K562 (cell line): ENCODE results near the gene C9orf50. TPM values are rescaled to one million over a fixed set of nuclear protein-coding genes. Genes with fewer than 3 reads are reported as not detected.

ENCODE experiments used
- ATAC-seq: fragments of 200-7000 bp; cut with Tn5 transposase; 3 replicates; pipeline ENCODE4 v1.9.1; 2020; ENCODE audit warnings: moderate library complexity
- BruUV-seq: library from RNA; stranded (reverse); fragments of 400-500 nt; replicated peaks from 2 replicates; lab custom pipeline; 2021; lab: Mats Ljungman, UMichigan
- CTCF ChIA-PET: fragments of 300-600 bp; formaldehyde crosslinking; extraction: SDS; loops from one replicate; lab custom pipeline; 2021; ENCODE audit warnings: low intra/inter-chr PET ratio; lab: Yijun Ruan, JAX
- POLR2A ChIA-PET: fragments of 300-600, 350-650 bp; sonication (Branson Sonifier 250); formaldehyde crosslinking; extraction: SDS; loops from one replicate; lab custom pipeline; 2021; ENCODE audit warnings: antibody characterized with exemption, inconsistent platforms; lab: Yijun Ruan, JAX
- DNase-seq, 4 experiments: peaks; one replicate each; pipeline versions ENCODE4 v3.0.0 to v3.0.0-alpha.2; 2011 to 2018; ENCODE audit warnings: low spot score in 3 of 4, mixed read lengths in 3 of 4; ENCODE audit errors: extremely low read depth in 1 of 4
- FAIRE-seq: peaks from 2 replicates; lab custom pipeline; 2011; peaks lifted over from hg19 to GRCh38; lab: Jason Lieb, UNC
- H2AFZ ChIP-seq: 2 replicates; pipeline ENCODE4 v1.6.0; 2011; ENCODE audit warnings: low read depth, low read length, control low read depth, inconsistent platforms
- H3K27ac ChIP-seq: fragments of 200-600 bp; 3 replicates; pipeline ENCODE4 v1.8.0; 2011; ENCODE audit warnings: low read depth, mild to moderate bottlenecking, control low read depth, inconsistent platforms, low read length, moderate library complexity, mixed read lengths; ENCODE audit errors: extremely low read depth
- H3K27me3 ChIP-seq, 2 experiments: fragments of 300-600 bp in 1 of 2; 2 replicates in 1 of 2; 3 replicates in 1 of 2; pipeline versions ENCODE4 v1.6.0 to v1.8.0; 2011; ENCODE audit warnings: inconsistent platforms in 2 of 2, low read length in 2 of 2, mild to moderate bottlenecking in 1 of 2, mixed read lengths in 1 of 2, moderate library complexity in 1 of 2; ENCODE audit not compliant: control insufficient read depth in 2 of 2, insufficient read depth in 2 of 2
- H3K36me3 ChIP-seq: fragments of 300-600 bp; 3 replicates; pipeline ENCODE4 v1.8.0; 2011; ENCODE audit warnings: mild to moderate bottlenecking, low read length, inconsistent platforms; ENCODE audit not compliant: control insufficient read depth, insufficient read depth
- H3K4me1 ChIP-seq, 2 experiments: fragments of 200-600 bp in 1 of 2; replicated peaks in 1 of 2; 2 replicates in 1 of 2; 3 replicates in 1 of 2; pipeline versions ENCODE4 v1.5.1 to v1.8.0; 2011; ENCODE audit warnings: inconsistent platforms in 2 of 2, low read length in 2 of 2, mild to moderate bottlenecking in 1 of 2, mixed read lengths in 1 of 2, moderate library complexity in 1 of 2; ENCODE audit not compliant: control insufficient read depth in 2 of 2, insufficient read depth in 2 of 2
- H3K4me2 ChIP-seq: 2 replicates; pipeline ENCODE4 v1.6.1; 2011; ENCODE audit warnings: low read length, control low read depth, inconsistent platforms, mixed read lengths; ENCODE audit not compliant: insufficient read depth
- H3K4me3 ChIP-seq: fragments of 200-600 bp; sonication (generic), shearing (Covaris generic); 2 replicates; pipeline ENCODE4 v1.5.1; 2016; ENCODE audit warnings: control low read depth, inconsistent platforms
- H3K79me2 ChIP-seq: fragments of 200-600 bp; 3 replicates; pipeline ENCODE4 v1.8.0; 2011; ENCODE audit warnings: low read length, inconsistent platforms; ENCODE audit not compliant: control insufficient read depth, insufficient read depth
- H3K9ac ChIP-seq, 2 experiments: 2 replicates each; pipeline versions ENCODE4 v1.6.0 to v1.6.1; 2011; ENCODE audit warnings: low read depth in 2 of 2, low read length in 2 of 2, control low read depth in 1 of 2, inconsistent platforms in 1 of 2, mild to moderate bottlenecking in 1 of 2, mixed read lengths in 1 of 2; ENCODE audit not compliant: insufficient read depth in 1 of 2
- H3K9me1 ChIP-seq: one replicate; pipeline ENCODE4 v1.6.0; 2011; ENCODE audit warnings: inconsistent platforms, mild to moderate bottlenecking, low read length, moderate library complexity; ENCODE audit not compliant: control insufficient read depth, insufficient read depth
- H3K9me3 ChIP-seq: replicated peaks from 2 replicates; pipeline ENCODE4 v1.5.1; 2011; ENCODE audit warnings: low read depth, low read length, inconsistent platforms; ENCODE audit not compliant: control insufficient read depth, insufficient read depth
- H4K20me1 ChIP-seq: replicated peaks from 2 replicates; pipeline ENCODE4 v1.6.1; 2011; ENCODE audit warnings: low read length, inconsistent platforms, mixed read lengths; ENCODE audit not compliant: control insufficient read depth, insufficient read depth
- E2F3 ChIP-seq: fragments of 250-450 bp; sonication (Bioruptor Pico); IDR thresholded peaks from 2 replicates; pipeline ENCODE4 v1.4.0; 2020; ENCODE audit warnings: mild to moderate bottlenecking
- ETV6 ChIP-seq, 3 experiments: fragments of 150-350 bp in 1 of 3; sonication (generic) in 1 of 3; formaldehyde crosslinking in 1 of 3; IDR thresholded peaks; 2 replicates each; pipeline versions ENCODE4 v1.6.1 to v1.8.0; 2014 to 2022; ENCODE audit warnings: borderline replicate concordance in 2 of 3, low read depth in 2 of 3, antibody characterized with exemption in 1 of 3, low read length in 1 of 3, mild to moderate bottlenecking in 1 of 3, missing genetic modification reagents in 1 of 3
- KLF1 ChIP-seq: fragments of 450-650 bp; IDR thresholded peaks from 2 replicates; pipeline ENCODE4 v1.6.1; 2016; ENCODE audit warnings: missing genetic modification characterization, missing compliant biosample characterization
- ZNF217 ChIP-seq: sonication (generic); formaldehyde crosslinking; IDR thresholded peaks from 2 replicates; pipeline ENCODE4 v1.8.0; 2022; ENCODE audit warnings: mild to moderate bottlenecking, missing genetic modification reagents
- ZNF239 ChIP-seq: fragments of 250-450 bp; sonication (Bioruptor Pico); IDR thresholded peaks from 2 replicates; pipeline ENCODE4 v1.4.0; 2020; ENCODE audit warnings: mild to moderate bottlenecking
- ZNF407 ChIP-seq: fragments of 450-650 bp; IDR thresholded peaks from 2 replicates; pipeline ENCODE4 v1.6.1; 2016; ENCODE audit warnings: low read depth
- ZNF644 ChIP-seq: fragments of 200-800 bp; sonication (Bioruptor generic); IDR thresholded peaks from 2 replicates; pipeline ENCODE4 v1.6.1; 2016; ENCODE audit warnings: low read depth, missing genetic modification characterization, missing compliant biosample characterization
- ZNF668 ChIP-seq: fragments of 250-450 bp; sonication (Bioruptor Pico); IDR thresholded peaks from 2 replicates; pipeline ENCODE4 v1.8.0; 2022; ENCODE audit warnings: mild to moderate bottlenecking, inconsistent platforms
- WGBS: fragments of 100-300 bp; shearing (Covaris generic); methylation state at CpG from one replicate; pipeline ENCODE4 v1.1.6; 2016; ENCODE audit warnings: low coverage, mixed read lengths; ENCODE audit not compliant: insufficient coverage; ENCODE audit errors: missing lambda C conversion rate; 5-methylcytosine and 5-hydroxymethylcytosine counted together
- in situ Hi-C: fragments of 300-500 bp; cut with MboI; formaldehyde crosslinking; loops from 4 replicates; pipeline ENCODE4 v1.15.0; 2018; ENCODE audit warnings: inconsistent platforms, mixed read lengths
- intact Hi-C: fragments of 100-400 bp; cut with micrococcal nuclease; formaldehyde crosslinking; loops from 2 replicates; pipeline ENCODE4 v1.14.2; 2022
- polyA plus RNA-seq, 8 experiments: library from polyadenylated mRNA; depleted of rRNA in 4 of 8; stranded (reverse) in 5 of 8; unstranded in 3 of 8; fragments of >200 nt; fragmentation: Nextera tagmentation in 2 of 8; fragmentation: Illumina TruSeq in 1 of 8; extraction: Ambion mirVana in 2 of 8; extraction: Trizol in 1 of 8; gene quantifications; 2 replicates each; pipeline versions ENCODE4 v1.2.1 to v1.2.3, GENCODE V29; 2011 to 2014; ENCODE audit warnings: inconsistent platforms in 1 of 8, missing spikeins in 1 of 8
- total RNA-seq, 7 experiments: library from RNA; depleted of rRNA in 6 of 7; stranded (reverse); fragments of >200 nt in 6 of 7; fragmentation: Illumina TruSeq in 2 of 7; extraction: Trizol in 2 of 7; gene quantifications; 2 replicates each; pipeline versions ENCODE4 v1.2.1 to v1.2.3, GENCODE V29; 2011 to 2021; ENCODE audit warnings: low replicate concordance in 1 of 7

The C9orf50 gene
- total and polyA plus RNA-seq, 9 of the 15 experiments (the other 6 are each of a cell fraction or from before 2014, with no cell fraction given) = not detected

- DNase-seq (no peak), FAIRE-seq (no peak)
- H2AFZ ChIP-seq = no peak overlapping the region
- peaks cover 0 to 28% of the 10 kb centered on the region in 2 experiments; a peak in 2 of 5 replicates for H3K4me1 ChIP-seq
- no peaks in the 10 kb centered on the region for H3K36me3 ChIP-seq
- no peaks in the 10 kb centered on the region for H3K9me3 ChIP-seq
- intact Hi-C loops (no loop called here), in situ Hi-C loops (loop anchor here (10.0 to 25.0 kb wide), 2 partner anchors 672 to 760 kb away; no protein-coding TSS in a partner anchor)
- H3K4me3 ChIP-seq = no peak overlapping the region
- H3K4me2 ChIP-seq = no peak overlapping the region
- H3K27me3 ChIP-seq = peaks cover 22 to 41% of the 10 kb centered on the region in 2 experiments
- H3K9me1 ChIP-seq = no peaks in the 10 kb centered on the region
- no peaks in the 10 kb centered on the region for H3K79me2 ChIP-seq
- H3K9ac ChIP-seq = no peak overlapping the region
- POLR2A ChIA-PET = no interaction called here
- no peak for TF ChIP-seq ZNF239 (CRISPR knock-in tag)
- TF ChIP-seq ETV6 (IDR thresholded peaks at IDR 0.05; ENCODE audit: borderline replicate concordance in 1 of 2, low read depth in 2 of 2, low read length in 1 of 2) = no peak
- no peak for TF ChIP-seq ETV6 (CRISPR knock-in tag; IDR thresholded peaks at IDR 0.05; ENCODE audit: borderline replicate concordance)
- TF ChIP-seq KLF1 (tag) = no peak
- no peak for TF ChIP-seq ZNF217 (CRISPR knock-in tag)
- no peak for TF ChIP-seq ZNF668 (CRISPR knock-in tag)
- no peak for TF ChIP-seq ZNF407
- TF ChIP-seq E2F3 (CRISPR knock-in tag) = no peak
- no peak for TF ChIP-seq ZNF644 (tag)
- TF ChIP-seq, all 486 proteins: peak for 0
- WGBS = 25% methylated on average over 18 of the region's 36 CpGs
- BruUV-seq = no TSS peak
- no peaks in the 10 kb centered on the region for H4K20me1 ChIP-seq
- 0 out of 3 replicates have a peak, but pooled peaks have one; percentile 26 for ATAC-seq
- H3K27ac ChIP-seq = no peak overlapping the region
- CTCF ChIA-PET = no interaction called here
These were observed 44.0 kb upstream of the C9orf50 start for GRCh38 chr9:129664746-129665388.
